ENCODE measurements around the gene ZMYND15.

GRCh38 chr17:4703330-4703691 is 36.3 kb upstream of the ZMYND15 start:
- TF ChIP-seq CTCF (IDR thresholded peaks at IDR 0.05; ENCODE audit: poor library complexity) (no peak), EZH2 (IDR thresholded peaks at IDR 0.05; ENCODE audit: borderline replicate concordance) (no peak), EZH2phosphoT487 (IDR thresholded peaks at IDR 0.05; ENCODE audit: low read depth, severe bottlenecking, unreplicated experiment) (no peak)

Measured in hepatocyte (in vitro differentiated cells).